Suprapubic skin (tissue), 3 donors: ENCODE results near the gene NTM.

Experiments
- CTCF ChIP-seq, 2 donors: fragments of 200-600 bp in 1 of 2; fragments of 450-650 bp in 1 of 2; sonication (generic) in 1 of 2; IDR thresholded peaks; one replicate each; pipeline ENCODE4 v1.5.1; 2016 to 2019; ENCODE audit warnings: antibody characterized with exemption in 2 of 2, mild to moderate bottlenecking in 1 of 2, moderate library complexity in 1 of 2
- EP300 ChIP-seq: sonication (generic); formaldehyde crosslinking; IDR thresholded peaks from one replicate; pipeline ENCODE4 v1.6.1; 2017; ENCODE audit warnings: antibody characterized with exemption
- POLR2A ChIP-seq, 2 donors: fragments of 450-650 bp; IDR thresholded peaks; one replicate each; pipeline ENCODE4 v1.6.1; 2017; ENCODE audit warnings: antibody characterized with exemption in 2 of 2, mild to moderate bottlenecking in 2 of 2, moderate library complexity in 2 of 2

GRCh38 chr11:131977231-131977630, 606.8 kb downstream of the NTM start:
- TF ChIP-seq POLR2A (IDR thresholded peaks at IDR 0.05) (no peak), EP300 (no peak), CTCF (IDR thresholded peaks at IDR 0.05) (no peak)
